ENCODE data around the gene MTMR2.
"Not testable (repeated sequence)": the region's sequence is repeated elsewhere in the genome, so short reads cannot be mapped to it uniquely, and the experiment has no call there.

Gene MTMR2

DNA sequence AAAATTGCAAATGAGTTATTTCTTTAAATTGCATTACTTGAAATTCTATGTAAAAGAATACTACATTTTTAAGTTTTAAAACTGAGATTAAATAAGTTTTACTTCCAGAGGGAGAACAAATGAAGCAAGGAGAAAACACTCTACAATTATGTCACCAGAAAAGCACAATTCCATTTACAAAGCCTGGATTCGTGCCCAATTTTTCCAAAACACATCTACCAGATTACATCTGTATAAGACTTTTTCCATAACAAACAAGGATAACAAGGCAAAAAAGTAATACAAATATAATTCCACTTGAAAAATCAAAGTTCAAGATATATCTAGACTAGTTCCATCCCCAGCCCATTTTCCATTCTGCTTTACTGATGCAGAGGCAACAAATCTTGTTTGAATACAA lies 40.5 kb downstream of the MTMR2 start:
- DNase-seq = no peak

- DNase-seq = no peak
Observed at GRCh38 chr11:95877291-95877690, 46.6 kb downstream of the MTMR2 start.

DNA sequence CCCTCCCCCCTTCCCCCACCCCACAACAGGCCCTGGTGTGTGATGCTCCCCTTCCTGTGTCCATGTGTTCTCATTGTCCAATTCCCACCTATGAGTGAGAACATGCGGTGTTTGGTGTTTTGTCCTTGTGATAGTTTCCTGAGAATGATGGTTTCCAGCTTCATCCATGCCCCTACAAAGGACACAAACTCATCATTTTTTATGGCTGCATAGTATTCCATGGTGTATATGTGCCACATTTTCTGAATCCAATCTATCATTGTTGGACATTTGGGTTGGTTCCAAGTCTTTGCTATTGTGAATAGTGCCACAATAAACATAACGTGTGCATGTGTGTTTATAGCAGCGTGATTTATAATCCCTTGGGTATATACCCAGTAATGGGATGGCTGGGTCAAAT lies 53.0 kb downstream of the MTMR2 start:
- not testable (repeated sequence) for DNase-seq

DNA sequence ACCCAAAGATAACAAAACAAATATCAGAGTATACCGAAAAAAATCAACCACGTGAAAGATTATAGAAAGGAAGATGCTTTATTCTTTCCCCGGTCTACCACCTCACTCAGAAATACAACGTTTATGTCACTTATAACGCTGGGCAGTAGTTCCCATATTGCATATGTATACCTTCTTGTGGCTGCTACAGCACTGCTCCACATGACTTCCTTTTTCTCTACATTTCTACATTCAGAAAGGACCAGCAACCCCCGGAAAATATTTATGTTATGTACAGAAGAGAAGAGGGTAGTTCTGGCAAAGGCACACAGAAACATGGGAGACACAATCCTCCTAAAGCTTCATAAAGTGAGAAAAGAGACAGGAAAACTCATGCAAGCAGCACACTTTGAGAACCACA lies 56.8 kb downstream of the MTMR2 start:
- no peak for DNase-seq

DNA sequence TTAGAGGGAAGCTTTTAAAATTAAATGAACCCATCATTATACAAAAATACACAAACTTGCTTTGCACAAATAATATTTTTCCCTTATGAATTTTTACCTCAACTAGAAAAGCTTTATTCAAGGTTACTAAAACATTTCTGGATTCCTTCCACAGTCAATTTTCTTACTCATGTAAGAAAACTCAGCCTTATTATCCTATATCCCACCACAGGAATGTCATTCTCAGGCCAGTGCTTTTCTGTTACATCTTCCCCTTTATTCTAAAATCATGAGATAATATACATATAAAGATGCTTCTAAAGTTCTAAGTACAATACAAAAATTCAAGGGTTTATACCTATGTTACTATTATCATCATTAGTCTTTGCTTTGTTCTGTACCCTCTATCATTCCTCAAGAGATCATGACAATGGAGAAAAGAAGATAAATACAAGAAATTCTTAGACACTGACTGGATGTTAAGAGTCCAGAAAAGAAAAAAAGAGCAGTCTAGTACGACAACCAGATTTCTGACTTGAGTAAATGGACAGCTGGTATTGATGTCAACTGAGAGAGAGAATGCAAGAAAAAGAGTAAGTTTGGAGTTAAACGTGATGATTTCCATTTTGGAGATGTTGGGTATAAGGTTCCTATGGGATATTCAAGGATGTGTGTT lies 60.3 kb downstream of the MTMR2 start:
- no peak for DNase-seq

DNA sequence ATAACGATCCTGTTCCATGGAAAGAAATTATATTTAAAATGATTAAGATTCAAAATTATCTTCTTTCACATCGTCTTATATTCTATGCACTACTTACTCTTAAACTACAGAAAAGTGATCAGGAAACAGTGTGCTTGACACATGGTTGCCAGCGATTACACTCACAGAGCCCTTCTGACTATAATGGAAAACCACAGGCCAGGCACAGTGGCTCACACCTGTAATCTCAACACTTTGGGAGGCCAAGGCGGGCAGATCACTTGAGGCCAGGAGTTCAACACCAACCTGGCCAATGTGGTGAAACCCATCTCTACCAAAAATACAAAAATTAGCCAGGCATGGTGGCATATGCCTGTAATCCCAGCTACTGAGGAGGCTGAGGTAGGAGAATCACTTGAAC lies 63.9 kb downstream of the MTMR2 start:
- not testable (repeated sequence) for DNase-seq

DNA sequence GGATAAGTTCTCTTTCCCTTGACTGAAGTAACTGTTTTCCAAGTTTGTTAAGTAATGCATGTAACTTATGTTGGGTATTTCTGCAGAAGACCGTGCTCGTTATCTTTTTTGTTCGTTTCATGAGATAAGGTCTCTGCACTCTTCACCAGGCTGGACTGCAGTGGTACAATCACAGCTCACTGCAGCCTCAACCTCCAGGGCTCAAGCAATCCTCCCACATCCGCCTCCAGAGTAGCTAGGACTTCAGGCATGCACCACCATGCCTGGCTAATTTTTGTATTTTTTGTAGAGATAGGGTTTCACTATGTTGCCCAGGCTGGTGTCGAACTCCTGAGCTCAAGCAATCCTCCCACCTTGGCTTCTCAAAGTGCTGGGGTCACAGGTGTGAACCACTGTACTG lies 69.5 kb downstream of the MTMR2 start:
- DNase-seq = not testable (repeated sequence)

- DNase-seq = no peak
Observed at GRCh38 chr11:95853862-95854261, 70.0 kb downstream of the MTMR2 start.

DNA sequence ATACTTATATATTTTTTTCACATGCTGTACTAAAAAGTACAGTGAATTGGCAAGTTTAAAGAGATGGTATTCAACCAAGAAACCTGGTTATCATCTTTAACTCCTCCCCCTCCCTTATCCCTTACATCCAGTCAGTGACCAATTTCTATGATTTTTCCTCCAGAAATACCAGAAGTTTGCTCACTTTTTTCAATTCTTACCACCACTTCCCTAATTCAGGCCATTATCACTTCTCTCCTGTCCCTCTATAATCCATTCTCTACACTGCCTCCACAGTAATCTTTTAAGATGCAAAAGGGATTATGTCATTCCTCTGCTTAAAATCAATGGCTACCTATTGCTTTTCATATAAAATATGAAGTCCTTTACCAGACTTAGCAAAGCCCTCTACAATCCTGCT lies 70.8 kb downstream of the MTMR2 start:
- DNase-seq = no peak

- DNase-seq = no peak
Observed at GRCh38 chr11:95850137-95850536, 73.8 kb downstream of the MTMR2 start.

DNA sequence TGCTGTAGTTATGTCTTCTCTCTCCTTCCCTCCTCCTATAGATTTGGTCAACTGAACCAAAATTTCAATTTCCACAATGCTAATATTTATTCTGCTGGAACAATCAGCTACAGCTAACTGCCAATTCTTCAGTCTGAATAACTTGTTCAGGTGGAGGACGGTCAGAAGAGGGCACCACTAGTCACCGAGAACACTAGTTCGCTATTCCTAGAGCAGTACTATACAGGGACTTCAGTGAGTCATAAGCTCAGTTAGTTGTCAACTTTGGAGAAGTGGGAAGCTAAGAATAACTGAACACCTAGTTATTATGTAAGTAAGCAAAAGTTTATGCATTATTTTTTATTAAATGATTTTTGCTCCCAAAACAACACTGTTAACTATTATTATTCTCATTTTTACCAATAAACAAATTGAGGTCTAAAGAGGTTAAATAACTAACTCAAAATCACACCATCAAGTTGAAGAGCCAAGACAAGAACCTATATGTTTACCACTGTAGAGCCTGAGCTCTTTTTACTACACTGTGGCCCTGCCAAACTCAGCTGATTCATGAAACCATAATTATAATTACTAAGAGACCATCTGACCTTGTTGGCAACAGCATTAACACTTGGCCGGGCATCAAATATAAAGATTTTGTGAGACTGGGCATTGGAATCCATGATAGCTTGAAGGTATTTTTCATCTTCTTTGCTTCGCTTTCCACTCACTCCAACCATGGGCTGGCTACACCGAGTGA lies 74.7 kb downstream of the MTMR2 start:
- peak; percentile 52 for DNase-seq

- DNase-seq = no peak
Observed at GRCh38 chr11:95845167-95845566, 78.7 kb downstream of the MTMR2 start.

GRCh38 chr11:95835768-95836488 lies 88.0 kb downstream of the MTMR2 start:
- DNase-seq = peak; percentile 66

GRCh38 chr11:95835351-95835750 lies 88.6 kb downstream of the MTMR2 start:
- no peak for DNase-seq

GRCh38 chr11:95833378-95833777 lies 90.5 kb downstream of the MTMR2 start:
- DNase-seq = no peak

DNA sequence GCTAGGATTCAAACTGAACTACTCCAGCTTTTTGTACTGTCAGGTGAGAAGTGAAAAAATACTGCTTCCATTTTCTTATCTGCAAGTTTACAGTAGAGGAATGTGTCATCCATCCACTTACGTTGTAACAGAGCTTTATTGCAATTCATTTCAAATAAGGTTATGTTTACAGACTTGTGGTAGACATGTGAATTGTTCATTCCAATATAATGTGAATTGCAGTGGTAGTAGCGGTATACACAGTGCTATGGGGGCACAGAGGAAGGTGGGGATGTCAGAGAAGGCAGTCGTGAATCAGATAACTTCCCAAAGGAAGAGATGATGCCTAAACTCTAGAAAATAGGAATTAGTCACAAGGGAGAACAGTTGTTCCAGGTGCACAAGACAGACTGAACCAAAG lies 91.1 kb downstream of the MTMR2 start:
- DNase-seq = no peak

- no peak for DNase-seq
Observed at GRCh38 chr11:95831198-95831883, 92.6 kb downstream of the MTMR2 start.

DNA sequence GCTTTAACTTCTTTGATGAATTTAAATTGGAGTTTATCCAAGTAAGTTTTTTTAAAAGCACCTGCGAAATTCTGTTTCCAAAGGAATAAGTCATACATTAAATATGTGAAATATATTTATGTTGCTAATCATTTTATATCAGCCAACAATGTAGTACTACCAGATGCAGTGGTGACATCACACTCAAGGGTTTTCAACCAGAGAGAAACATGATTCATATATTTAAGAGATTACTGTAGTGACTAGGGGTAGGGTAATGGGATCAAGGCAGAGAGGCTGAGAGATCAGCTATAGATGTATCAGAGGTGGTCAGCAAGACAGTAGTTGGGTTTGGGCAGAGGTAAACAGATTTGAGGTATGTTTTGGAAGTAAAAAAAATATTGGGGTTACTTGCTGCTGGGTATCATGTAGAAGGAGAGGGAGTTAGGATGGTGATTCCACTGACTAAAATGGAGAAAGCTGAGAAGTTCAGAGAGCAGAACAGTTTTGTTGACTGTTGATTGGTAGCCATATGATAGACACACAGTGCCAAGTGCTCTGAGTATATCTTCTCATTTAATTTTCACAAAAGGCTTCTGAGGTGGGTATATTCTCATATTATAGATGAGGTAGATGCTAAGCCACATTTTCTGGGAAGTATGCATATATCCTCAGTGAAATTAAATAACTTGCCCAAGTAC lies 94.2 kb downstream of the MTMR2 start:
- DNase-seq = no peak

DNA sequence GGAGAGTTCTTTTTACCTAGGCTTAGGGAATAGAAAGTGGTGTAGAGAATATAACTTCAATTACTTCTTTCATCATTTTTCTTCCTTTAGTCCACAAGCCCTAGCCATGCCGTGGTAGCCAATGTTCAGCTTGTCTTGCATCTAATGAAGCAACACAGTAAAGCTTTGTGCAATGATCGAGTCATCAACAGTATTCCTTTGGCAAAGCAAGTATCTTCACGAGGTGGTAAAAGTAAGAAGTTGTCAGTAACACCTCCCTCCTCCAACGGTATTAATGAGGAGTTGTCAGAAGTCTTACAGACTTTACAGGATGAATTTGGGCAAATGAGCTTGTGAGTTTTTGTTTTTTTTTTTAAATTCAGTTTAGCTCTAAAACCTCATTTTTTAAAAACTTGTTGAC lies 96.2 kb downstream of the MTMR2 start:
- DNase-seq = no peak

DNA sequence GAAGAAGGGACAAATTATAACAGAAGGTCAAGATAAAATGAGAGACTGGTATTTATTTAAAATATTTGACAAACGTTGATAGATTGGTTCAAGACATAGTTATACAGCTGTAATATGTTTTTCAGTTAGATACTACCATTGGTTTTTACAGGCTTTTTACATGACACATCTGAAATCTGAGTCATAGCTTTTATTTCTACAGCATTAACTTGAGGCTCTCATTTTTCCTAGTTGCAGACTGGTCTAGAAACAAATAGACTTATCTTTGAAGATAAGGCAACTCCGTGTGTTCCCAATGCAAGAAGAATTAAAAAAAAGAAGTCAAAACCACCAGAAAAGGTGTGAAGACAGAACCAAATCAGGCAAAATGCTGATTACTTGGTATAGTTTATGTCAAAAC lies 102.3 kb downstream of the MTMR2 start:
- no peak for DNase-seq

DNA sequence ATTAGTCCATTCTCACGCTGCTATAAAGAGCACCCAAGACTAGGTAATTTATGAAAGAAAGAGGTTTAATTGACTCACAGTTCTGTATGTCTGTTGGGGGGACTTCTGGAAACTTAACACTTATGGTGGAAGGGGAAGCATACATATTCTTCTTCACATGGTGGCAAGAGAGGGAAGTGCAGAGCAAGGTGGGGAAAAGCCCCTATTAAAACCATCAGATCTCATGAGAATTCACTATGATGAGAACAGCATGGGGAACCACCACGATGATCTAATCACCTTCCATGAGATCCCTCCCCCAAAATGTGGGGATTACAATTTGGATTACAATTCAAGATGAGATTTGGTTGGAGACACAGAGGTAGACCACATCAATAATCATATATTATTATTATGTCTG lies 107.9 kb downstream of the MTMR2 start:
- no peak for DNase-seq

GRCh38 chr11:95811052-95811451 lies 112.9 kb downstream of the MTMR2 start:
- DNase-seq = not testable (repeated sequence)

- DNase-seq = peak; percentile 12
Observed at GRCh38 chr11:95806464-95806863, 117.4 kb downstream of the MTMR2 start.
